HepG2 (cell line): ENCODE measurements around the gene PANK1. TPM values are rescaled to one million over a fixed set of nuclear protein-coding genes. Genes with fewer than 3 reads are reported as not detected.

Experiments used
- ATAC-seq: fragments of 200-7000 bp; cut with Tn5 transposase; 3 replicates; pipeline ENCODE4 v1.9.1; 2020; ENCODE audit warnings: mild to moderate bottlenecking, moderate library complexity
- BruUV-seq: library from RNA; stranded (reverse); fragments of 400-500 nt; replicated peaks from 2 replicates; lab custom pipeline; 2021; lab: Mats Ljungman, UMichigan
- CTCF ChIA-PET: fragments of 300-600 bp; formaldehyde crosslinking; extraction: SDS; loops from one replicate; lab custom pipeline; 2021; ENCODE audit warnings: low total read pairs, inconsistent platforms, low intra/inter-chr PET ratio; lab: Yijun Ruan, JAX
- POLR2A ChIA-PET: fragments of 350-600 bp; sonication (Branson Sonifier 250); formaldehyde crosslinking; loops from one replicate; lab custom pipeline; 2020; ENCODE audit warnings: antibody characterized with exemption, inconsistent platforms; lab: Yijun Ruan, JAX
- DNase-seq: peaks from one replicate; pipeline ENCODE4 v3.0.0-alpha.2; 2015; ENCODE audit warnings: low spot score
- FAIRE-seq: peaks from 3 replicates; lab custom pipeline; 2011; peaks lifted over from hg19 to GRCh38; lab: Jason Lieb, UNC
- H2AFZ ChIP-seq: one replicate; pipeline ENCODE4 v1.6.1; 2011; ENCODE audit warnings: low read length, inconsistent platforms
- H3K27ac ChIP-seq: fragments of 300-600 bp; 3 replicates; pipeline ENCODE4 v1.8.0; 2011; ENCODE audit warnings: mixed run types, mild to moderate bottlenecking, mixed read lengths, low read length, inconsistent platforms; ENCODE audit not compliant: insufficient read depth; ENCODE audit errors: extremely low read length
- H3K27me3 ChIP-seq, 2 experiments: fragments of 200-600 bp in 1 of 2; 2 replicates in 1 of 2; 3 replicates in 1 of 2; pipeline versions ENCODE4 v1.6.0 to v1.8.0; 2011; ENCODE audit warnings: low read length in 2 of 2, mild to moderate bottlenecking in 2 of 2, moderate library complexity in 2 of 2, inconsistent platforms in 1 of 2; ENCODE audit not compliant: insufficient read depth in 2 of 2, control insufficient read depth in 1 of 2
- H3K36me3 ChIP-seq, 2 experiments: fragments of 200-600 bp in 1 of 2; replicated peaks in 1 of 2; 2 replicates in 1 of 2; 3 replicates in 1 of 2; pipeline versions ENCODE4 v1.5.1 to v1.8.0; 2011; ENCODE audit warnings: low read length in 2 of 2, inconsistent platforms in 1 of 2; ENCODE audit not compliant: insufficient read depth in 2 of 2, control insufficient read depth in 1 of 2
- H3K4me1 ChIP-seq: 2 replicates; pipeline ENCODE4 v1.5.1; 2012; ENCODE audit warnings: low read length, inconsistent platforms; ENCODE audit not compliant: insufficient read depth
- H3K4me2 ChIP-seq: 2 replicates; pipeline ENCODE4 v1.6.0; 2011; ENCODE audit warnings: low read depth, low read length, inconsistent platforms
- H3K4me3 ChIP-seq, 3 experiments: fragments of 200-600 bp in 1 of 3; sonication (generic), shearing (Covaris generic) in 1 of 3; replicated peaks in 1 of 3; 2 replicates each; pipeline ENCODE4 v1.5.1; 2011 to 2016; ENCODE audit warnings: low read length in 3 of 3, inconsistent platforms in 2 of 3, low read depth in 2 of 3, mild to moderate bottlenecking in 2 of 3, control low read depth in 1 of 3, mixed read lengths in 1 of 3; ENCODE audit not compliant: insufficient read depth in 1 of 3
- H3K79me2 ChIP-seq: one replicate; pipeline ENCODE4 v1.6.1; 2011; ENCODE audit warnings: low read length, inconsistent platforms; ENCODE audit not compliant: insufficient read depth
- H3K9ac ChIP-seq: 2 replicates; pipeline ENCODE4 v1.6.0; 2011; ENCODE audit warnings: mild to moderate bottlenecking, low read depth, low read length, inconsistent platforms; ENCODE audit not compliant: insufficient read depth
- H3K9me3 ChIP-seq: 2 replicates; pipeline ENCODE4 v1.5.1; 2012; ENCODE audit warnings: mild to moderate bottlenecking, low read length
- H4K20me1 ChIP-seq: 2 replicates; pipeline ENCODE4 v1.6.0; 2011; ENCODE audit warnings: inconsistent platforms, mild to moderate bottlenecking, low read length, moderate library complexity; ENCODE audit not compliant: insufficient read depth
- DNMT1 ChIP-seq: sonication (generic); formaldehyde crosslinking; IDR thresholded peaks from 2 replicates; pipeline ENCODE4 v1.5.1; 2020; ENCODE audit warnings: mild to moderate bottlenecking, missing genetic modification reagents
- E2F2 ChIP-seq: sonication (generic); formaldehyde crosslinking; IDR thresholded peaks from 2 replicates; pipeline ENCODE4 v1.4.0; 2020; ENCODE audit warnings: missing genetic modification reagents, borderline replicate concordance
- FOSL2 ChIP-seq: sonication (generic); formaldehyde crosslinking; IDR thresholded peaks from 2 replicates; pipeline ENCODE4 v1.4.0; 2020; ENCODE audit warnings: missing genetic modification reagents
- HNF1B ChIP-seq: sonication (generic); formaldehyde crosslinking; IDR thresholded peaks from 2 replicates; pipeline ENCODE4 v1.5.1; 2020; ENCODE audit warnings: mild to moderate bottlenecking, moderate library complexity, missing genetic modification reagents
- IRX3 ChIP-seq: sonication (generic); formaldehyde crosslinking; IDR thresholded peaks from 2 replicates; pipeline ENCODE4 v1.8.1; 2023; ENCODE audit warnings: mild to moderate bottlenecking, low read depth, missing genetic modification reagents, borderline replicate concordance
- NONO ChIP-seq, 2 experiments: fragments of 450-650 bp in 1 of 2; sonication (generic) in 1 of 2; formaldehyde crosslinking in 1 of 2; IDR thresholded peaks in 1 of 2; conservative IDR thresholded peaks in 1 of 2; 2 replicates each; pipeline versions ENCODE4 v1.6.1 to v1.8.0; 2017 to 2022; ENCODE audit warnings: mild to moderate bottlenecking in 1 of 2, missing genetic modification reagents in 1 of 2, moderate library complexity in 1 of 2
- TCF7 ChIP-seq: sonication (generic); IDR thresholded peaks from 2 replicates; pipeline ENCODE4 v1.6.1; 2016; ENCODE audit warnings: antibody characterized with exemption, low read depth
- TGIF2 ChIP-seq: IDR thresholded peaks from 2 replicates; pipeline ENCODE4 v1.6.1; 2016; ENCODE audit warnings: control low read depth, missing compliant biosample characterization
- TOPORS ChIP-seq: sonication (generic); formaldehyde crosslinking; IDR thresholded peaks from 2 replicates; pipeline ENCODE4 v1.8.0; 2023; ENCODE audit warnings: mild to moderate bottlenecking, missing genetic modification reagents
- ZBTB49 ChIP-seq: sonication (generic); formaldehyde crosslinking; IDR thresholded peaks from 2 replicates; pipeline ENCODE4 v1.4.0; 2020; ENCODE audit warnings: missing genetic modification reagents, borderline replicate concordance
- ZFP37 ChIP-seq: sonication (generic); formaldehyde crosslinking; IDR thresholded peaks from 2 replicates; pipeline ENCODE4 v1.4.0; 2020; ENCODE audit warnings: missing genetic modification reagents, borderline replicate concordance
- ZNF24 ChIP-seq: fragments of 450-650 bp; IDR thresholded peaks from 2 replicates; pipeline ENCODE4 v1.6.1; 2017; ENCODE audit warnings: antibody characterized with exemption, mild to moderate bottlenecking
- ZNF552 ChIP-seq: sonication (generic); formaldehyde crosslinking; IDR thresholded peaks from 2 replicates; pipeline ENCODE4 v1.9.0; 2022; ENCODE audit warnings: missing genetic modification reagents, mild to moderate bottlenecking, borderline replicate concordance
- ZNF564 ChIP-seq: sonication (generic); formaldehyde crosslinking; IDR thresholded peaks from 2 replicates; pipeline ENCODE4 v1.8.1; 2023; ENCODE audit warnings: mild to moderate bottlenecking, missing genetic modification reagents
- WGBS: methylation state at CpG from one replicate; pipeline ENCODE4 v1.1.6; 2017; ENCODE audit warnings: low lambda C conversion rate; 5-methylcytosine and 5-hydroxymethylcytosine counted together
- in situ Hi-C: cut with HindIII; loops from 2 replicates; pipeline ENCODE4 v1.10.0; 2017; ENCODE audit warnings: low pct_unique_long_range_greater_than_20kb; ENCODE audit not compliant: extremely low pct_ligation_motif_present
- intact Hi-C: fragments of 100-400 bp; cut with micrococcal nuclease; formaldehyde crosslinking; loops from one replicate; pipeline ENCODE4 v1.10.0; 2022; ENCODE audit not compliant: unreplicated experiment
- polyA plus RNA-seq, 8 experiments: library from polyadenylated mRNA; depleted of rRNA in 3 of 8; stranded (reverse) in 7 of 8; unstranded in 1 of 8; fragments of >200 nt; fragmentation: Illumina TruSeq in 4 of 8; extraction: Trizol in 4 of 8; gene quantifications; 2 replicates each; pipeline versions ENCODE4 v1.2.1 to v1.2.3, GENCODE V29; 2011 to 2016; ENCODE audit warnings: low read depth in 4 of 8, missing spikeins in 1 of 8, mixed read lengths in 1 of 8; ENCODE audit not compliant: insufficient read depth in 1 of 8
- total RNA-seq, 5 experiments: library from RNA; depleted of rRNA; stranded (reverse); fragments of >200 nt; fragmentation: Illumina TruSeq; extraction: Trizol; gene quantifications; 2 replicates each; pipeline ENCODE4 v1.2.3, GENCODE V29; 2016; ENCODE audit warnings: low read depth in 1 of 5

The PANK1 gene
- total and polyA plus RNA-seq, 2 of the 13 experiments (the other 11 are each of a cell fraction or from before 2014, with no cell fraction given), result 18.2 to 33.3 TPM

GRCh38 chr10:89685936-89686335 is 40.9 kb upstream of the PANK1 start:
- in situ Hi-C loops (no loop called here), intact Hi-C loops (no loop called here)
- H3K27me3 ChIP-seq, result no peaks in the 10 kb centered on the region
- no TSS peak for BruUV-seq
- ATAC-seq (no peak), FAIRE-seq (no peak), DNase-seq (no peak)
- H3K4me2 ChIP-seq, result no peak overlapping the region
- H3K9ac ChIP-seq, result no peak overlapping the region
- CTCF ChIA-PET, result no interaction called here
- TF ChIP-seq HNF1B (CRISPR knock-in tag) (no peak), NONO (IDR thresholded peaks at IDR 0.05) (no peak), NONO (CRISPR knock-in tag; conservative IDR thresholded peaks at IDR 0.05) (no peak), TOPORS (CRISPR knock-in tag) (no peak), TCF7 (no peak), TGIF2 (CRISPR knock-in tag) (no peak), DNMT1 (CRISPR knock-in tag) (no peak), ZNF24 (no peak), ZFP37 (no peak), ZNF552 (no peak), IRX3 (CRISPR knock-in tag) (no peak), E2F2 (CRISPR knock-in tag) (no peak), ZBTB49 (CRISPR knock-in tag) (no peak), ZNF564 (CRISPR knock-in tag) (no peak), FOSL2 (CRISPR knock-in tag) (no peak)
- H3K36me3 ChIP-seq, result no peaks in the 10 kb centered on the region
- POLR2A ChIA-PET, result no interaction called here
- H2AFZ ChIP-seq, result no peak overlapping the region
- H4K20me1 ChIP-seq, result no peaks in the 10 kb centered on the region
- H3K4me3 ChIP-seq, result no peak overlapping the region
- no peaks in the 10 kb centered on the region for H3K79me2 ChIP-seq
- H3K27ac ChIP-seq, result no peak overlapping the region
- no peaks in the 10 kb centered on the region for H3K4me1 ChIP-seq
- WGBS, result 90% methylated on average over 4 of the region's 4 CpGs
- no peaks in the 10 kb centered on the region for H3K9me3 ChIP-seq
